H1 (cell line): ENCODE data around the gene SMAP2. TPM values are rescaled to one million over a fixed set of nuclear protein-coding genes. Genes with fewer than 3 reads are reported as not detected.
A peak's percentile ranks its signal among the peaks of the same experiment; 100 is the strongest.

Experiments
- CTCF ChIA-PET: fragments of 300-600 bp; sonication (Branson Sonifier 250); formaldehyde crosslinking; loops from one replicate; lab custom pipeline; 2021; ENCODE audit not compliant: partially characterized antibody; lab: Charles Lee
- POLR2A ChIA-PET: fragments of 300-600 bp; sonication (Branson Sonifier 250); formaldehyde crosslinking; loops from one replicate; lab custom pipeline; 2021; ENCODE audit warnings: inconsistent platforms; ENCODE audit not compliant: partially characterized antibody; lab: Charles Lee
- DNase-seq, 2 experiments: peaks; one replicate each; pipeline versions ENCODE4 v3.0.0 to v3.0.0-alpha.2; 2010 to 2022; ENCODE audit warnings: low spot score in 2 of 2, low read depth in 1 of 2, mixed read lengths in 1 of 2
- FAIRE-seq: peaks from 2 replicates; lab custom pipeline; 2011; peaks lifted over from hg19 to GRCh38; lab: Jason Lieb, UNC
- H2AFZ ChIP-seq: 2 replicates; pipeline ENCODE4 v1.8.1; 2012; ENCODE audit warnings: low read length, inconsistent platforms
- H2AK5ac ChIP-seq: 2 replicates; pipeline ENCODE4 v1.6.1; 2013; ENCODE audit warnings: low read depth, low read length
- H2BK120ac ChIP-seq: replicated peaks from 2 replicates; pipeline ENCODE3; 2013; ENCODE audit warnings: low read depth, low read length, inconsistent platforms
- H2BK12ac ChIP-seq: 2 replicates; pipeline ENCODE4 v1.6.1; 2013; ENCODE audit warnings: low read depth, low read length
- H2BK15ac ChIP-seq: 2 replicates; pipeline ENCODE4 v1.6.1; 2013; ENCODE audit warnings: low read length
- H2BK20ac ChIP-seq: 2 replicates; pipeline ENCODE4 v1.6.1; 2013; ENCODE audit warnings: low read length
- H2BK5ac ChIP-seq: 2 replicates; pipeline ENCODE4 v1.6.1; 2013; ENCODE audit warnings: low read depth, low read length
- H3K14ac ChIP-seq: 2 replicates; pipeline ENCODE4 v1.6.1; 2013; ENCODE audit warnings: inconsistent platforms; ENCODE audit not compliant: insufficient read length
- H3K18ac ChIP-seq: 2 replicates; pipeline ENCODE4 v1.6.1; 2013; ENCODE audit warnings: low read length; ENCODE audit errors: extremely low read depth
- H3K23ac ChIP-seq: 2 replicates; pipeline ENCODE4 v1.6.1; 2013; ENCODE audit warnings: inconsistent platforms; ENCODE audit not compliant: insufficient read length
- H3K23me2 ChIP-seq: 2 replicates; pipeline ENCODE4 v1.6.1; 2013; ENCODE audit warnings: low read depth, low read length
- H3K27ac ChIP-seq: 2 replicates; pipeline ENCODE4 v1.6.1; 2011; ENCODE audit warnings: low read depth, low read length, inconsistent platforms
- H3K27me3 ChIP-seq, 4 experiments: replicated peaks in 1 of 4; 1 replicate in 1 of 4; 2 replicates in 3 of 4; pipeline versions ENCODE4 v1.6.1 to v1.8.1; 2011 to 2013; ENCODE audit warnings: low read length in 3 of 4, mild to moderate bottlenecking in 3 of 4, inconsistent platforms in 2 of 4, mixed read lengths in 2 of 4, moderate library complexity in 1 of 4; ENCODE audit not compliant: control insufficient read depth in 3 of 4, insufficient read depth in 3 of 4; ENCODE audit errors: extremely low read depth in 1 of 4
- H3K36me3 ChIP-seq, 4 experiments: 2 replicates each; pipeline versions ENCODE4 v1.6.1 to v1.8.1; 2011 to 2013; ENCODE audit warnings: mild to moderate bottlenecking in 4 of 4, low read length in 3 of 4, moderate library complexity in 2 of 4, control low read depth in 1 of 4, inconsistent platforms in 1 of 4; ENCODE audit not compliant: insufficient read depth in 4 of 4, control insufficient read depth in 2 of 4
- H3K4ac ChIP-seq: replicated peaks from 2 replicates; pipeline ENCODE3; 2013; ENCODE audit warnings: low read length, low read depth, mixed read lengths, inconsistent platforms; ENCODE audit not compliant: insufficient read length
- H3K4me1 ChIP-seq, 4 experiments: replicated peaks in 1 of 4; 1 replicate in 1 of 4; 2 replicates in 3 of 4; pipeline versions ENCODE4 v1.6.1 to v1.8.1; 2011 to 2013; ENCODE audit warnings: low read length in 3 of 4, inconsistent platforms in 2 of 4, mixed read lengths in 1 of 4; ENCODE audit not compliant: insufficient read depth in 4 of 4, control insufficient read depth in 3 of 4
- H3K4me2 ChIP-seq, 2 experiments: 2 replicates each; pipeline versions ENCODE4 v1.6.1 to v1.8.1; 2011 to 2013; ENCODE audit warnings: low read depth in 2 of 2, low read length in 2 of 2, control low read depth in 1 of 2, inconsistent platforms in 1 of 2, mild to moderate bottlenecking in 1 of 2; ENCODE audit not compliant: insufficient read depth in 1 of 2
- H3K4me3 ChIP-seq, 4 experiments: fragments of 200-600, 300-600 bp in 1 of 4; sonication (generic), shearing (Covaris generic), sonication (Bioruptor Twin) in 1 of 4; 2 replicates each; pipeline versions ENCODE4 v1.5.1 to v1.8.1; 2011 to 2016; ENCODE audit warnings: low read length in 4 of 4, low read depth in 3 of 4, control low read depth in 2 of 4, inconsistent platforms in 2 of 4, mild to moderate bottlenecking in 2 of 4, mixed read lengths in 1 of 4, moderate library complexity in 1 of 4; ENCODE audit not compliant: insufficient read depth in 2 of 4; ENCODE audit errors: extremely low read depth in 1 of 4
- H3K56ac ChIP-seq: replicated peaks from 2 replicates; pipeline ENCODE3; 2013; ENCODE audit warnings: low read depth, mild to moderate bottlenecking, mixed read lengths, low read length, inconsistent platforms; ENCODE audit not compliant: insufficient read length
- H3K79me1 ChIP-seq: 2 replicates; pipeline ENCODE4 v1.6.1; 2013; ENCODE audit warnings: low read depth, low read length, control low read depth
- H3K79me2 ChIP-seq, 2 experiments: 2 replicates each; pipeline versions ENCODE4 v1.6.1 to v1.8.1; 2012 to 2013; ENCODE audit warnings: low read length in 2 of 2, mild to moderate bottlenecking in 2 of 2, inconsistent platforms in 1 of 2; ENCODE audit not compliant: insufficient read depth in 2 of 2, control insufficient read depth in 1 of 2
- H3K9ac ChIP-seq, 4 experiments: replicated peaks in 1 of 4; 1 replicate in 1 of 4; 2 replicates in 3 of 4; pipeline versions ENCODE4 v1.6.1 to v1.8.1; 2011 to 2013; ENCODE audit warnings: low read depth in 3 of 4, low read length in 3 of 4, control low read depth in 2 of 4, mild to moderate bottlenecking in 2 of 4, moderate library complexity in 2 of 4, inconsistent platforms in 1 of 4; ENCODE audit errors: extremely low read depth in 1 of 4
- H3K9me3 ChIP-seq, 2 experiments: 2 replicates each; pipeline versions ENCODE4 v1.6.1 to v1.8.1; 2012 to 2013; ENCODE audit warnings: mild to moderate bottlenecking in 2 of 2, moderate library complexity in 2 of 2, control low read depth in 1 of 2, inconsistent platforms in 1 of 2, low read depth in 1 of 2, low read length in 1 of 2, mixed read lengths in 1 of 2; ENCODE audit not compliant: insufficient read depth in 2 of 2
- H4K20me1 ChIP-seq, 2 experiments: replicated peaks in 1 of 2; 2 replicates each; pipeline versions ENCODE3 to v1.8.1; 2011 to 2013; ENCODE audit warnings: inconsistent platforms in 2 of 2, low read length in 2 of 2, mild to moderate bottlenecking in 1 of 2; ENCODE audit not compliant: insufficient read depth in 2 of 2, control insufficient read depth in 1 of 2
- H4K5ac ChIP-seq: 2 replicates; pipeline ENCODE4 v1.6.1; 2013; ENCODE audit warnings: low read length, low read depth, mixed read lengths, inconsistent platforms; ENCODE audit not compliant: insufficient read length
- H4K8ac ChIP-seq: 2 replicates; pipeline ENCODE4 v1.8.0; 2013; ENCODE audit warnings: mild to moderate bottlenecking, moderate library complexity, low read length, inconsistent platforms; ENCODE audit not compliant: insufficient read depth; ENCODE audit errors: extremely low read depth
- H4K91ac ChIP-seq: replicated peaks from 2 replicates; pipeline ENCODE3; 2013; ENCODE audit warnings: low read length, mixed read lengths, inconsistent platforms; ENCODE audit not compliant: insufficient read length
- BACH1 ChIP-seq: IDR thresholded peaks from 2 replicates; pipeline ENCODE4 v1.6.1; 2012; ENCODE audit warnings: low read length, improper control_type of control experiment
- CTBP2 ChIP-seq: IDR thresholded peaks from 2 replicates; pipeline ENCODE4 v1.7.0; 2011; ENCODE audit warnings: borderline replicate concordance, mild to moderate bottlenecking, moderate library complexity, mixed read lengths, low read length; ENCODE audit not compliant: insufficient read depth, insufficient read length
- KDM1A ChIP-seq: fragments of 200-600, 300-600 bp; sonication (generic); IDR thresholded peaks from 2 replicates; pipeline ENCODE4 v1.7.1; 2016; ENCODE audit warnings: mild to moderate bottlenecking, low read length, borderline replicate concordance
- KDM5A ChIP-seq: fragments of 200-600 bp; IDR thresholded peaks from 2 replicates; pipeline ENCODE4 v1.7.1; 2012; ENCODE audit warnings: mild to moderate bottlenecking, low read length, inconsistent platforms, mixed read lengths
- RNF2 ChIP-seq: fragments of 200-900, 300-1000 bp; sonication (generic); IDR thresholded peaks from 2 replicates; pipeline ENCODE4 v1.7.1; 2016; ENCODE audit warnings: borderline replicate concordance, low read depth, mild to moderate bottlenecking, antibody characterized with exemption, low read length; ENCODE audit not compliant: poor library complexity, severe bottlenecking; ENCODE audit errors: missing control alignments
- SIX5 ChIP-seq: IDR thresholded peaks from 2 replicates; pipeline ENCODE4 v1.6.1; 2011; ENCODE audit warnings: mild to moderate bottlenecking, low read depth, low read length
- SP1 ChIP-seq: IDR thresholded peaks from 2 replicates; pipeline ENCODE4 v1.6.1; 2011; ENCODE audit warnings: low read depth, low read length
- SP2 ChIP-seq: IDR thresholded peaks from 2 replicates; pipeline ENCODE4 v1.6.1; 2012; ENCODE audit warnings: mild to moderate bottlenecking, low read length, inconsistent platforms
- SUZ12 ChIP-seq: fragments of 200-600 bp; sonication (generic); IDR thresholded peaks from 2 replicates; pipeline ENCODE4 v1.6.1; 2012; ENCODE audit warnings: mild to moderate bottlenecking, inconsistent platforms, low read length, moderate library complexity, mixed read lengths
- TAF1 ChIP-seq: IDR thresholded peaks from 2 replicates; pipeline ENCODE4 v1.6.1; 2011; ENCODE audit warnings: mild to moderate bottlenecking, low read depth, low read length
- TEAD4 ChIP-seq: IDR thresholded peaks from 2 replicates; pipeline ENCODE4 v1.6.1; 2012; ENCODE audit warnings: low read depth, low read length, inconsistent platforms, mixed read lengths
- WGBS, 2 experiments: shearing (Covaris generic) in 1 of 2; methylation state at CpG; one replicate each; pipeline versions ENCODE4 v1.1.6 to v1.1.7; 2013 to 2015; ENCODE audit warnings: low lambda C conversion rate in 2 of 2, mixed read lengths in 2 of 2, inconsistent platforms in 1 of 2, low coverage in 1 of 2, missing lambda C conversion rate in 1 of 2; ENCODE audit not compliant: insufficient replicate concordance in 2 of 2, insufficient coverage in 1 of 2, insufficient read length in 1 of 2; ENCODE audit errors: extremely low coverage in 1 of 2, missing lambda C conversion rate in 1 of 2; 5-methylcytosine and 5-hydroxymethylcytosine counted together
- polyA plus RNA-seq, 7 experiments: library from polyadenylated mRNA; depleted of rRNA in 3 of 7; stranded (reverse) in 5 of 7; unstranded in 2 of 7; fragments of >200 nt in 5 of 7; fragments of 200-250 nt in 2 of 7; gene quantifications; 1 replicate in 5 of 7; 2 replicates in 1 of 7; 4 replicates in 1 of 7; pipeline versions ENCODE4 v1.2.1 to v1.2.3, GENCODE V29; 2011 to 2013; ENCODE audit warnings: missing spikeins in 2 of 7, mixed read lengths in 2 of 7
- total RNA-seq: library from RNA; stranded (reverse); fragmentation: NEBNext Ultra II Directional; extraction: Animal tissue kit (Norgen Biotek cat#: 25700); gene quantifications from 2 replicates; pipeline ENCODE4 v1.2.1, GENCODE V29; 2021

SMAP2 gene
- total and polyA plus RNA-seq, 2 of the 8 experiments (the other 6 are each of a cell fraction or from before 2014, with no cell fraction given): 4.3 to 5.5 TPM

DNA sequence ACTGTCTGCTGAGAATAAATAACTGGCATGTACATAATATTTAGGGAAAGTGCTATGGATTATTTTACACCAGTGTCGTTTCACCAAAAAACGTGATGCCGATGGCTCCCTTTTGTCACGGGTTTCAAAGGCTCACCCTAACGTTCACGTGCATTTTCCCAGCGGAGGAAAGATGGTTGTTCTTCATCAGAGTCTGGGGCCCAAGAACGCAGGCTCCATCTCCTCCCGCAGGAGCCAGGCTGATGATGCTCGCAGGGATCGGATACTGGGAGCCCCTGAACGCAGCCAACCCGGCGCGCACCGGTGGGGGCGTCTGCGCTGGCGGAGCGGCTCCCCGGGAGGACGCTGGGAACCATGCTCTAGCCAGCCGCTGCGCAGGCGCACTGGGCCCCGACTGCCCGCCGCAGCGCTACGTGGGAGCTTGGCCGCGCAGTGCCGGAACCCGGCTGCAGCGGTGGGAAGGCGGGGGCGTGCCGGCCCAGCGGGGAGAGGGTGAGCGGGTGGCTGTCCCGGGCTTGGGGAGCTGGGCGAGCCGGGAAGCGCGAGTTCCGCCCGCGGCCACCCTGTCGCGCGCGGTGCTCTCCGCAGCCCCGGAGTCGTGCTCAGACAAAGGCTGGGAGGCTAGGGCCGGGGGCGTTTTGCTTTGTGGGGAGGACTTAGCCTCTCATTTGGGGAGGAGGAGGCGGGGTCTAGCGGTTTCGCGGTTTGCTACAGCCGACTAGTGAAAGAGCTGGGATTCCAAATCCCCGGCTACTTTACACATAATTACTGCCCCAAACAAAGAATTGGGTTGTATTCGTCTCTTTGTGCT, 76.4 kb downstream of the SMAP2 start, which contains the start of gene ZFP69B:
ZFP69B (plus strand) TSS at position 793 of the 811 bp plus-strand sequence. CDS start 486 bp downstream, outside the sequence.
- Histone ChIP-seq H3K4me2 (peak within 1 kb of the TSS; percentile 79 to 97), H3K27me3 (no peaks in the 10 kb centered on the region), H2BK12ac (peak within 1 kb of the TSS; percentile 71), H4K5ac (peak within 1 kb of the TSS; percentile 82), H2AK5ac (peak within 1 kb of the TSS; percentile 61; the same call in 1 of the 2 replicates), H2BK15ac (peak within 1 kb of the TSS; percentile 73; the same call in 1 of the 2 replicates), H4K20me1 (no peaks in the 10 kb centered on the region), H3K36me3 (peaks cover 0 to 21% (median 5%) of the 10 kb centered on the region in 4 experiments; a peak in 3 of 8 replicates), H3K4me1 (peaks cover 0 to 8% (median 2%) of the 10 kb centered on the region in 4 experiments; a peak in 5 of 7 replicates), H3K27ac (peak within 1 kb of the TSS; percentile 83), H3K79me2 (peaks cover 0 to 6% of the 10 kb centered on the region in 2 experiments; a peak in 1 of 4 replicates), H4K91ac (peak within 1 kb of the TSS; percentile 68), H2BK20ac (no peak within 1 kb of the TSS), H3K23me2 (peaks cover 10% of the 10 kb centered on the region; the same call in 1 of the 2 replicates), H3K4me3 (peak within 1 kb of the TSS; percentile 62 to 76 (median 68)), H3K79me1 (no peaks in the 10 kb centered on the region), H3K14ac (no peak within 1 kb of the TSS), H3K4ac (no peak within 1 kb of the TSS), H2AFZ (peak within 1 kb of the TSS; percentile 96), H3K18ac (peak within 1 kb of the TSS; percentile 93), H3K9me3 (peaks cover 3 to 13% of the 10 kb centered on the region in 2 experiments; a peak in 2 of 4 replicates), H2BK5ac (peak within 1 kb of the TSS; percentile 68; the same call in 1 of the 2 replicates), H3K56ac (peak within 1 kb of the TSS; percentile 74), H2BK120ac (no peak within 1 kb of the TSS), H3K23ac (no peak within 1 kb of the TSS), H4K8ac (peak within 1 kb of the TSS; percentile 90; the same call in 1 of the 2 replicates), H3K9ac (peak within 1 kb of the TSS; percentile 76 to 89 (median 79))
- FAIRE-seq (no peak), DNase-seq (peak; percentile 84 to 97)
- ChIA-PET POLR2A (interaction anchor here (0.7 to 2.0 kb wide), 14 partner anchors 12 to 410 kb away, joined by 3 to 8 read pairs (median 5); partner anchors contain the start of genes CAP1, NFYC, ZFP69 and ZNF684), CTCF (interaction anchor here (0.5 to 1.6 kb wide), 6 partner anchors 10 to 147 kb away, joined by 3 to 4 read pairs (median 4); no protein-coding TSS in a partner anchor)
- WGBS, 2 experiments: 2% methylated on average over 51 of the region's 64 CpGs; no CpG with 5 or more reads in 1 of the 2 experiments
- TF ChIP-seq KDM1A (peak; percentile 25; the same call in 1 of the 2 replicates), CTBP2 (no peak), SP1 (no peak), SUZ12 (no peak), TEAD4 (no peak), SIX5 (no peak), RNF2 (no peak), BACH1 (0 out of 2 replicates have a peak, but pooled peaks have one; percentile 43), TAF1 (0 out of 2 replicates have a peak, but pooled peaks have one; percentile 62), KDM5A (no peak), SP2 (no peak)
